ENCODE results near the gene AOPEP. TPM values are rescaled to one million over a fixed set of nuclear protein-coding genes. Genes with fewer than 3 reads are reported as not detected.
A peak's percentile ranks its signal among the peaks of the same experiment; 100 is the strongest.

AOPEP gene
- total and polyA plus RNA-seq, 2 donors (not counting 1 experiment from before 2014, with no cell fraction given), result 66.1 to 94.1 TPM

DNA sequence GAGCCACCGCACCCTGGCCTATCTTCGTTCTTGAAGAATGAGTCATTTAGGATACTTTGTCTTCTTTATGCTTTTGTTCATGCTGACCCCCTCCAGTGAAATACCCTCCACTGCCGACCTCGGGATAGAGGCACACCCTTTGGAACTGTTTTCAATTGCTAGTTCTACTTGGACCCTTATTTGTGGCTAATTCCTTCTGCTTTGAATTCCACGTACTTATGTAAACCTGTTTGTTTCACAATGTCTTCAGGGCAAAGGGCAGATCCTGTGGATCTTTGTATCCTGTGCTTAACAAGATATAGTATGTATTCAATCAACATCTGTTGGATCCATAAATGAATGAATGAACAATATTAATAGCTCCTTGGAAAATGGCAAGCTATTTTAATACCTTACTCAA is 19.6 kb upstream of the AOPEP start:
- Histone ChIP-seq H3K9ac (ENCODE audit: insufficient read depth, low read length) (no peak overlapping the region), H3K27ac (ENCODE audit: insufficient read depth, low read length) (no peak overlapping the region), H2AFZ (ENCODE audit: low read length) (no peak overlapping the region), H3K36me3 (ENCODE audit: control insufficient read depth, insufficient read depth, low read length) (no peaks in the 10 kb centered on the region), H3K9me3 (ENCODE audit: control insufficient read depth, insufficient read depth, low read depth, low read length) (no peaks in the 10 kb centered on the region), H3K4me2 (ENCODE audit: extremely low read depth, insufficient read depth, low read length) (no peak overlapping the region), H3K4me1 (ENCODE audit: control insufficient read depth, extremely low read depth, insufficient read depth, low read length) (no peaks in the 10 kb centered on the region), H3K4me3 (replicated peaks in 1 of 4; ENCODE audit: control extremely low read depth in 1 of 4, insufficient read depth in 1 of 4, low read depth in 3 of 4, low read length in 4 of 4) (no peak overlapping the region), H3K79me2 (ENCODE audit: control insufficient read depth, insufficient read depth, low read length) (no peaks in the 10 kb centered on the region), H4K20me1 (ENCODE audit: control insufficient read depth, extremely low read depth, insufficient read depth, low read length) (no peaks in the 10 kb centered on the region), H3K27me3 (ENCODE audit: control insufficient read depth, insufficient read depth, low read length) (no peaks in the 10 kb centered on the region)
- no peak for TF ChIP-seq EZH2 (IDR thresholded peaks at IDR 0.05; ENCODE audit: low read length, missing control alignments)
- TF ChIP-seq CTCF (conservative IDR thresholded peaks at IDR 0.05 in 1 of 2, IDR thresholded peaks at IDR 0.05 in 1 of 2; ENCODE audit: low read depth in 1 of 2, low read length in 2 of 2), result no peak
- no peak for DNase-seq (ENCODE audit: low read depth in 2 of 2)

GRCh38 chr9:94713436-94714215 is 12.9 kb upstream of the AOPEP start:
- H2AFZ ChIP-seq (ENCODE audit: low read length), result no peak overlapping the region
- H3K79me2 ChIP-seq (ENCODE audit: control insufficient read depth, insufficient read depth, low read length), result no peaks in the 10 kb centered on the region
- DNase-seq (ENCODE audit: low read depth in 2 of 2), result no peak
- no peak overlapping the region for H3K27ac ChIP-seq (ENCODE audit: insufficient read depth, low read length)
- no peak overlapping the region for H3K4me3 ChIP-seq (replicated peaks in 1 of 4; ENCODE audit: control extremely low read depth in 1 of 4, insufficient read depth in 1 of 4, low read depth in 3 of 4, low read length in 4 of 4)
- H4K20me1 ChIP-seq (ENCODE audit: control insufficient read depth, extremely low read depth, insufficient read depth, low read length), result no peaks in the 10 kb centered on the region
- no peak overlapping the region for H3K4me2 ChIP-seq (ENCODE audit: extremely low read depth, insufficient read depth, low read length)
- no peak overlapping the region for H3K9ac ChIP-seq (ENCODE audit: insufficient read depth, low read length)
- TF ChIP-seq CTCF (conservative IDR thresholded peaks at IDR 0.05 in 1 of 2, IDR thresholded peaks at IDR 0.05 in 1 of 2; ENCODE audit: low read depth in 1 of 2, low read length in 2 of 2), result no peak
- no peak for TF ChIP-seq EZH2 (IDR thresholded peaks at IDR 0.05; ENCODE audit: low read length, missing control alignments)
- no peaks in the 10 kb centered on the region for H3K9me3 ChIP-seq (ENCODE audit: control insufficient read depth, insufficient read depth, low read depth, low read length)
- peaks cover 10% of the 10 kb centered on the region for H3K27me3 ChIP-seq (ENCODE audit: control insufficient read depth, insufficient read depth, low read length)
- H3K36me3 ChIP-seq (ENCODE audit: control insufficient read depth, insufficient read depth, low read length), result no peaks in the 10 kb centered on the region
- H3K4me1 ChIP-seq (ENCODE audit: control insufficient read depth, extremely low read depth, insufficient read depth, low read length), result no peaks in the 10 kb centered on the region

DNA sequence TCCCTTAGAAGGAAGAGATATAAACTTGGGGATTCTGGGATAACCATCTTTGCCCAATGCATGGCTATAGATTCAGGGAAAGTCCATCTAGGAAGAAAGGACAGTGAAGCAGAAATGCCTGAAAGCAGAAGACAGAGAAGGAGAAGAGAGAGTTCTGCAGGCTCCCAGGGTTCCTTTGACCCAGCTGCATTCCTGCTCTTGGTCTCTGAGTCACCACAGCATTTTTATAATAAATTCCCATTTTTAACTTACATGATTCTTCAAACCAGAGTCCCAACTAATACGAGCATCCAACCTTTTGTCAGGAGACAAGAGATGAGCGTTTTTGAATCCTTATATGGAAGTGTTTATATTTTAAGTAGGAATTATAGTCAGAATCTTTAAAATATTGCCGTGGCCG is 12.0 kb upstream of the AOPEP start:
- Histone ChIP-seq H3K4me1 (ENCODE audit: control insufficient read depth, extremely low read depth, insufficient read depth, low read length) (no peaks in the 10 kb centered on the region), H3K4me3 (replicated peaks in 1 of 4; ENCODE audit: control extremely low read depth in 1 of 4, insufficient read depth in 1 of 4, low read depth in 3 of 4, low read length in 4 of 4) (no peak overlapping the region), H3K27me3 (ENCODE audit: control insufficient read depth, insufficient read depth, low read length) (peaks cover 10% of the 10 kb centered on the region), H3K9me3 (ENCODE audit: control insufficient read depth, insufficient read depth, low read depth, low read length) (no peaks in the 10 kb centered on the region), H2AFZ (ENCODE audit: low read length) (no peak overlapping the region), H3K27ac (ENCODE audit: insufficient read depth, low read length) (no peak overlapping the region), H3K9ac (ENCODE audit: insufficient read depth, low read length) (no peak overlapping the region), H4K20me1 (ENCODE audit: control insufficient read depth, extremely low read depth, insufficient read depth, low read length) (no peaks in the 10 kb centered on the region), H3K36me3 (ENCODE audit: control insufficient read depth, insufficient read depth, low read length) (no peaks in the 10 kb centered on the region), H3K4me2 (ENCODE audit: extremely low read depth, insufficient read depth, low read length) (no peak overlapping the region), H3K79me2 (ENCODE audit: control insufficient read depth, insufficient read depth, low read length) (no peaks in the 10 kb centered on the region)
- TF ChIP-seq CTCF (conservative IDR thresholded peaks at IDR 0.05 in 1 of 2, IDR thresholded peaks at IDR 0.05 in 1 of 2; ENCODE audit: low read depth in 1 of 2, low read length in 2 of 2), result no peak
- TF ChIP-seq EZH2 (IDR thresholded peaks at IDR 0.05; ENCODE audit: low read length, missing control alignments), result no peak
- DNase-seq (ENCODE audit: low read depth in 2 of 2), result peak in 1 of 2 donors; percentile 22
